Stimulated activated CD8-positive, alpha-beta memory T cell treated with anti-CD3 and anti-CD28 coated beads, Interleukin-7, amount 100 ng/mL, for 24 hours (primary cell): Measurements from ENCODE around the gene DGKD.

Experiments
- DNase-seq: peaks from one replicate; pipeline ENCODE4 v3.0.0-alpha.2; 2020; ENCODE audit warnings: low read depth

DGKD gene

DNA sequence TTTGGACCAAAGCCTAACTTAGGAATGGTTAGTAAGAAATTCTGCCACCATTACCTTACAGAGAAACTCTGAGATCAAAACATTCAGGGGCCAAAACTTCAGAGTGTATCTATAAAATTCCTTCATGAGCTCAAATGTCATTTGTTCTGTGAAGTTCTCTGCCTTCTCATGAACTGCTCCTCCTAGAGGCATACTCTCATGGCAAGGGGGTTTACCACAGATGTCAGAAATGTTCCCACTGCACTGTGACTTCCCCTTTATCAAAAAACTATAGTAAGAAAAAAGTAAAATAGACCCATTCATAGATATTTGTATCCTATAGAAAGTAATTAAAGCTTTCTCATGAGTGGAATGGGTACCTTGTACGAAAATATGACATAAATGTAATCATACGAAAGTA is 143.8 kb downstream of the DGKD start:
- no peak for DNase-seq

GRCh38 chr2:233499928-233500327 is 145.6 kb downstream of the DGKD start:
- DNase-seq = no peak

DNA sequence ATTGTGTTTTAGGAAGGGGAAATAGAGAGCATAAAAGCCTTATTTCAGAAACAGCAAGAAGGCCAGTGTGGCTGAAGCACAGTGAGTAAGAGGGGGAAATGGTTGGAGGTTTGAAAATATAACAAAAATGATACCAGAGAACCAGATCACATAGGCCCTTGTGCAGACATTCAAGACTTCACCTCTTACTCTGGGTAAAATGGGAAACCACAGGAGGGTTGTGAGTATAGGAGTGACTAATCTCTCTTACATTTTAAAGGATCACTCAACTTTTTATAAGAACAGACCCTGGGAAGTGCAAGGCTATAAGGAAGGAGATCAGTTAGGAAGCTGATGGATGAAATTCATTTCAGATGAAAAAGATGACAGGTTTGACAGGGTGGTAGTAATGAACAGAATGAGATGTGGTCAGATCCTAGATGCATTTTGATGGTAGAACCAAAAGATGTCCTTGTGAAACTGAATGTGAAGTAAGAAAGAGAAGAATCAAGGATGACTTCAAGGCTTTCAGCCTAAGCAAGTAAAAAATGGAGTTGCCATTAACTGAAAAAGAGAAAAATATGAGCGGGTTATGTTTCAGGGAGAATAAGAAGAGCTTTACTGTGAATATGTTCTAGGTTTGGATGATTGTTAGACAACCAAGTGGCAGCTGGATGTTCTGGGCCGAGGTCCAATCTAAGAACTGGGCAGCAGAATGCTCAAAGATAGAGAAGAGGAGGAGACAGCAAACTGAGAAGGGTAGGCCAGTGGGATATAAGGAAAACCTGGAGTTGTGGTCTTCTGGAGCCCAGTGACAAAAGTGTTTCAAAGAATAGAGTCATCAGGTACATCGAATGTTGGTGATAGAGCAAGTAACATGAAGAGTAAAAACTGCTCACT is 147.1 kb downstream of the DGKD start:
- no peak for DNase-seq

DNA sequence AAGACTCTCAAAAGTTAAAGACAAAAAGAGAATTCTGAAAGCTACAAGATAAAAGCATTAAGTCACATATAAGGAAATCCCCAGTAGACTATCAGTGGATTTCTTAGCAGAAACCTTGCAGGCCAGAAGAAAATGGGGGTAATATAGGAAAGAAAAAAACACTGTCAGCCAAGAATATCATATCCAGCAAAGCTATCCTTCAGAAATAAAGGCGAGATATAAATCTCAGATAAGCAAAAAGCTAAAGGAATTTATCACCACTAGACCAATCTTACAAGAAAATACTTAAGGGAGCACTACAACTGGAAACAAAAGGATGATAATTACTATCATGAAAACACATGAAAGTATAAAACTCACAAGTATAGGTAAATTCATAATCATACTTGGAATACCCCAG is 149.2 kb downstream of the DGKD start:
- no peak for DNase-seq

DNA sequence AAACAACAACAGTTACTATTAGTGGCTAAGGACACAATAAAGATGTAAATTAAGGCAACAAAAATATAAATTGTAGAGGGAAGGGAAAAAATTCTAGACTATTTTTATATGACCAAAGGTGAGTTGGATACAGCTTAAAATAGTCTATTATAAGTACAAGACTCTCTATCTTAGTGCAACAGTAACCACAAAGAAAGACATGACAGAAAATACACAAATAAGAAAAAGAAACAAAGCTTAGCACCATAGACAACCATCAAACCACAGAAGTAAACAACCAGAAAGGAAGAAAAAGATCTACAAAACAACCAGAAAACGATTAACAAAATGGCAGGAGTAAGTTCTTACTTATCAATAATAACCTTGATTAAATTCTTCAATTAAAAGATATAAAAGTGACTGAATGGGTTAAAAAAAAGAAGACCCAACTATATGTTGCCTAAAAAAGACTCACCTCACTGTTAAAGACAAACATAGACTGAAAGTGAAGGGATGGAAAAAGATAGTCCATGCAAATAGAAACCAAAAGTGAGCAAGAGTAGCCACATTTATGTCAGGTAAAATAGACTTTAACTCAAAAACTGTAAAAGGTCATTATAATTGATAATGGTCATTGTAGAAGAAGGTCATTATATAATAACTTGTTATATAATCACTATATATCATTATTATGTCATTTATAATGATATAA is 149.8 kb downstream of the DGKD start:
- DNase-seq = no peak

GRCh38 chr2:233513953-233514655 is 159.8 kb downstream of the DGKD start:
- no peak for DNase-seq

DNA sequence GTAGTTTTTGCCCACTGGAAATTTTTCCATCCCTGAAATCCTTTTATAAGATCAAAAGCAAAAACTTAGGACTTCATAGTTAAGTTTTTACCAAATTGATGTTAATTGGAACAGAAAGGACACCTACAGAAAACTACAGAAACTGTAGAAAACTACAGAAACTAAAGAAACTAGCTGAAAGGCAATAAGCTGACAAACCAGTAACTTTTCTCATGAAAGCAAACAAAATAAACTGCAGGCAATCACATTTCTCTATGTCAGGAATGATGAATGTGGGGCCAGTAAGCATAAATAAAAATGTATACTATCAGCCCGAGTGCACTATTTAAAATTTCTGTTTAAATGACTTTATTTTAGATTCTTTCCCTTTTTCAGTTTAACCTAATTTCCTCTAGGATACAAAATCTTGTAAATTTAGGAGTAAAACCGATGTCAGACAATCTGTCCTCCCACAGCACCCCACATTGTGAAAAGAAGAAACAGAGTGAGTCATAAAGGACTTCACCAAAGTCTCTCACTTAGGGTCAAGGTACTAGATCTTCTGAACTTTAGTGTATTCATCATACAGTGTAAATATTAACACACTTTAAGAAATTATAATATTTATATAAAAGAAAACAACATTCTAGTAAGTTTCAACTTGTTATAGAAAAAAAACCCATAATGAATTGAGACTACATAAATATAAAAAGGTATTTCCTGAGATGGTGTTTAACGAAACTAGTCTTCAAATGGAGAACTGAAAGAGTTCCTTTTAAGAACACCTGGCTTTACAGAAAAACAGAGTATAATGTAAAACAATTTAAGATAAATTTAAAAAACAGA is 165.7 kb downstream of the DGKD start:
- DNase-seq = no peak
